OCI-LY1 (cell line): ENCODE measurements around the gene CD47.
A peak's percentile ranks its signal among the peaks of the same experiment; 100 is the strongest.

Experiments used
- H2AFZ ChIP-seq: fragments of 200-600 bp; sonication (generic), shearing (Covaris generic); 2 replicates; pipeline ENCODE4 v1.6.0; 2014; ENCODE audit warnings: antibody characterized with exemption, mild to moderate bottlenecking, low read length
- H3F3A ChIP-seq: fragments of 200-600 bp; sonication (generic), shearing (Covaris generic); 2 replicates; pipeline ENCODE4 v1.6.0; 2014; ENCODE audit warnings: mild to moderate bottlenecking, antibody characterized with exemption, low read length, moderate library complexity; ENCODE audit not compliant: insufficient read depth
- H3K27ac ChIP-seq: fragments of 200-600 bp; sonication (generic); 2 replicates; pipeline ENCODE4 v1.5.1; 2014; ENCODE audit warnings: low read length, mixed run types, mild to moderate bottlenecking, low read depth; ENCODE audit not compliant: poor library complexity, severe bottlenecking
- H3K27me3 ChIP-seq: fragments of 200-600 bp; sonication (generic); 2 replicates; pipeline ENCODE4 v1.6.0; 2014; ENCODE audit warnings: antibody characterized with exemption, mild to moderate bottlenecking, low read length, moderate library complexity; ENCODE audit not compliant: insufficient read depth
- H3K36me3 ChIP-seq: fragments of 200-600 bp; sonication (generic); 2 replicates; pipeline ENCODE4 v1.6.1; 2014; ENCODE audit warnings: mild to moderate bottlenecking, antibody characterized with exemption, low read length, moderate library complexity, mixed read lengths; ENCODE audit not compliant: insufficient read depth
- H3K4me1 ChIP-seq: fragments of 200-600 bp; sonication (generic); 2 replicates; pipeline ENCODE4 v1.5.1; 2014; ENCODE audit warnings: mild to moderate bottlenecking, low read length, moderate library complexity; ENCODE audit not compliant: insufficient read depth, severe bottlenecking
- H3K4me2 ChIP-seq: fragments of 200-600 bp; sonication (generic), shearing (Covaris generic); 2 replicates; pipeline ENCODE4 v1.6.1; 2014; ENCODE audit warnings: low read length
- H3K4me3 ChIP-seq: fragments of 200-600 bp; sonication (generic); 2 replicates; pipeline ENCODE4 v1.5.1; 2014; ENCODE audit warnings: low read length, low read depth, mild to moderate bottlenecking, mixed read lengths; ENCODE audit not compliant: poor library complexity, severe bottlenecking
- H3K79me2 ChIP-seq: fragments of 200-600 bp; shearing (Covaris generic); 2 replicates; pipeline ENCODE4 v1.6.1; 2016; ENCODE audit warnings: mixed run types, low read length, mixed read lengths; ENCODE audit not compliant: insufficient read depth
- H3K9ac ChIP-seq: fragments of 200-600 bp; sonication (generic), shearing (Covaris generic); 2 replicates; pipeline ENCODE4 v1.6.1; 2014; ENCODE audit warnings: mild to moderate bottlenecking, low read length, mixed read lengths
- H3K9me2 ChIP-seq: fragments of 200-600 bp; sonication (generic), shearing (Covaris generic); 2 replicates; pipeline ENCODE4 v1.6.1; 2014; ENCODE audit warnings: low read depth, mild to moderate bottlenecking, low read length, mixed read lengths
- H3K9me3 ChIP-seq: fragments of 200-600 bp; shearing (Covaris generic); 2 replicates; pipeline ENCODE4 v1.6.1; 2014; ENCODE audit warnings: low read length, mixed read lengths
- H4K20me1 ChIP-seq: fragments of 200-600 bp; sonication (generic), shearing (Covaris generic); 2 replicates; pipeline ENCODE4 v1.6.0; 2016; ENCODE audit warnings: mild to moderate bottlenecking, low read length; ENCODE audit not compliant: insufficient read depth
- CTCF ChIP-seq: fragments of 200-600 bp; sonication (generic), shearing (Covaris generic); IDR thresholded peaks from 2 replicates; pipeline ENCODE4 v1.5.1; 2017; ENCODE audit warnings: mild to moderate bottlenecking, antibody characterized with exemption, low read length, moderate library complexity, mixed read lengths
- EZH2 ChIP-seq: fragments of 200-600 bp; sonication (generic), shearing (Covaris generic); IDR thresholded peaks from 2 replicates; pipeline ENCODE4 v1.8.0; 2017; ENCODE audit warnings: borderline replicate concordance, mixed run types, mild to moderate bottlenecking, antibody characterized with exemption, low read length, moderate library complexity, mixed read lengths

The CD47 gene

GRCh38 chr3:108090701-108091497, at the start of gene CD47:
Gene CD47 (minus strand): TSS chr3:108091031. CDS start chr3:108090908, 123 bp downstream.
- Histone ChIP-seq H3K4me2 (peak within 1 kb of the TSS; percentile 89), H3K9ac (peak within 1 kb of the TSS; percentile 91), H3K27ac (peak within 1 kb of the TSS; percentile 71), H2AFZ (no peak within 1 kb of the TSS), H3K9me2 (no peaks in the 10 kb centered on the region), H3K4me3 (peak within 1 kb of the TSS; percentile 92), H3K4me1 (peaks cover 36% of the 10 kb centered on the region), H3K27me3 (no peaks in the 10 kb centered on the region), H3K79me2 (peaks cover 45% of the 10 kb centered on the region), H3F3A (no peaks in the 10 kb centered on the region), H4K20me1 (no peaks in the 10 kb centered on the region), H3K9me3 (no peaks in the 10 kb centered on the region), H3K36me3 (peaks cover 10% of the 10 kb centered on the region; the same call in 1 of the 2 replicates)
- no peak for TF ChIP-seq CTCF
- no peak for TF ChIP-seq EZH2

GRCh38 chr3:108137460-108137814, 46.6 kb upstream of the CD47 start:
- no peak overlapping the region for H3K9ac ChIP-seq
- no peaks in the 10 kb centered on the region for H3K9me3 ChIP-seq
- TF ChIP-seq EZH2: no peak
- TF ChIP-seq CTCF: no peak
- H3K4me2 ChIP-seq: no peak overlapping the region
- peaks cover 9% of the 10 kb centered on the region for H3K79me2 ChIP-seq
- H3K4me1 ChIP-seq: peaks cover 33% of the 10 kb centered on the region
- H3K27me3 ChIP-seq: no peaks in the 10 kb centered on the region
- peaks cover 50% of the 10 kb centered on the region for H3K36me3 ChIP-seq
- H3F3A ChIP-seq: no peaks in the 10 kb centered on the region
- H2AFZ ChIP-seq: no peak overlapping the region
- no peak overlapping the region for H3K4me3 ChIP-seq
- no peaks in the 10 kb centered on the region for H3K9me2 ChIP-seq
- no peak overlapping the region for H3K27ac ChIP-seq
- no peaks in the 10 kb centered on the region for H4K20me1 ChIP-seq

DNA sequence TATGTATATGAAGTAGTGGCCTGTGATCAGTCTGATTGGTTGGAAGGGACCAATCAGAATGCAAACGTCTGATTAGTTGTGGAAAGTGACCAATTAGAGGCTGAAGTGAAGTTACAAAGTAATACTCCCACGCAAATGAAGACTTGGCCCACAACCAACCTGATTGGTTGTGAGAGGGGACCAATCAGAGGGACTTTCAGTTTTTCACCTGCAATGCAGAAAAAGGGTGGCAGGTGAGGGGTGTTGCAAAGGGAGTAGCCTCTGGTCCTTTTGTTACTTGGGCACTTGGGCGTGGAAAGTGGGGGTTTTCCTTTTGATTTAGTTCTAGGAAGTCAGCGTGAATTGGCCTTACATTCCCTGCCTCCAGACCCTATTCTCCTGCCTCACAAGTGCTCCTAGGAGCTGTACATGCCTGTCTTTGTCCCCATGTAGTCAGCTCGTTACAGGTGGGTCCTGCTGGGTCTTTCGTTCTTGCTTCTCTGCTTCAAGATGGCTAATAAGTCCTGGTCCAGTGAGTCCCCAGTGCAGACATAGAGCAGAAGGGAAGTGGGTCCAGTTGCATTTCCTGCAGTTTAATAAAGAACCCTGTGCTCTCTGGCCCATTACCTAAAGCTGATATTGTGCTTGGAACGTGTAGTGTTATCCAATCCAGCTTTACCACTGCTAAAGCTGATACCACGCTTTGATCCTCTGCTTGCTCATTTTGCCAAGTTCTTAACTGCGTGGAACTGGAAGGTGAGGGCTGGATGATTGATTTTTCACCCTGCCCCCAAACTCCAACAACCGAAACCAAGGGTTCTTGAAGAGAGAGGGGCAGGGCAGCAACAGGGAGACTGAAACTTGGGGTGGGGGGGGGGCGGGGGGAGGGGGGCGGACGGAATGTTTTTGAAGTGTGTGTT, 46.0 kb upstream of the CD47 start:
- Histone ChIP-seq H3K27me3 (no peaks in the 10 kb centered on the region), H3K9me2 (no peaks in the 10 kb centered on the region), H3K9ac (no peak overlapping the region), H3K9me3 (no peaks in the 10 kb centered on the region), H4K20me1 (no peaks in the 10 kb centered on the region), H3K4me1 (peaks cover 39% of the 10 kb centered on the region), H2AFZ (no peak overlapping the region), H3K36me3 (peaks cover 56% of the 10 kb centered on the region), H3K79me2 (peaks cover 13% of the 10 kb centered on the region), H3F3A (no peaks in the 10 kb centered on the region), H3K4me3 (no peak overlapping the region), H3K27ac (peak overlapping the region; percentile 8), H3K4me2 (peak overlapping the region; percentile 16; the same call in 1 of the 2 replicates)
- no peak for TF ChIP-seq EZH2
- TF ChIP-seq CTCF: no peak
